Activated T-cell treated with anti-CD3 and anti-CD28 coated beads, Interleukin-2, amount 50 U/mL, for 72 hours (primary cell): Measurements from ENCODE around the gene KCNK4. TPM values are rescaled to one million over a fixed set of nuclear protein-coding genes. Genes with fewer than 3 reads are reported as not detected.
"Not testable (repeated sequence)": the region's sequence is repeated elsewhere in the genome, so short reads cannot be mapped to it uniquely, and the experiment has no call there.

Experiments used
- ATAC-seq, 2 donors: fragments of 150-1000 bp; cut with Tn5 transposase; replicated peaks in 1 of 2; 2 replicates each; pipeline ENCODE4 v1.10.0; 2021; ENCODE audit warnings: moderate library complexity in 2 of 2, mild to moderate bottlenecking in 1 of 2
- DNase-seq, 2 donors: peaks; one replicate each; pipeline ENCODE4 v3.0.0; 2021 to 2022; ENCODE audit warnings: mixed read lengths in 1 of 2
- H3K27ac Mint-ChIP-seq: one replicate; pipeline ENCODE4 v1.8.0; 2022; ENCODE audit warnings: mild to moderate bottlenecking, moderate library complexity, mixed read lengths
- H3K27me3 Mint-ChIP-seq: one replicate; pipeline ENCODE4 v1.8.0; 2022; ENCODE audit warnings: low read depth, mixed read lengths
- H3K36me3 Mint-ChIP-seq, 2 donors: one replicate each; pipeline ENCODE4 v1.8.0; 2022; ENCODE audit warnings: mixed read lengths in 2 of 2, mild to moderate bottlenecking in 1 of 2; ENCODE audit not compliant: insufficient read depth in 2 of 2
- H3K4me1 Mint-ChIP-seq: one replicate; pipeline ENCODE4 v1.8.0; 2022; ENCODE audit warnings: low read depth, mixed read lengths
- H3K4me3 Mint-ChIP-seq, 2 donors: one replicate each; pipeline ENCODE4 v1.8.0; 2022; ENCODE audit warnings: mild to moderate bottlenecking in 2 of 2, mixed read lengths in 2 of 2, moderate library complexity in 2 of 2
- H3K9me3 Mint-ChIP-seq, 2 donors: one replicate each; pipeline ENCODE4 v1.8.0; 2022; ENCODE audit warnings: mixed read lengths in 2 of 2
- total RNA-seq, 2 donors: library from RNA; stranded (reverse); gene quantifications; one replicate each; pipeline ENCODE4 v1.2.3, GENCODE V29; 2022

KCNK4 gene
- total RNA-seq, 2 donors from 2014 or later = 0.35 TPM; not detected in 1

DNA sequence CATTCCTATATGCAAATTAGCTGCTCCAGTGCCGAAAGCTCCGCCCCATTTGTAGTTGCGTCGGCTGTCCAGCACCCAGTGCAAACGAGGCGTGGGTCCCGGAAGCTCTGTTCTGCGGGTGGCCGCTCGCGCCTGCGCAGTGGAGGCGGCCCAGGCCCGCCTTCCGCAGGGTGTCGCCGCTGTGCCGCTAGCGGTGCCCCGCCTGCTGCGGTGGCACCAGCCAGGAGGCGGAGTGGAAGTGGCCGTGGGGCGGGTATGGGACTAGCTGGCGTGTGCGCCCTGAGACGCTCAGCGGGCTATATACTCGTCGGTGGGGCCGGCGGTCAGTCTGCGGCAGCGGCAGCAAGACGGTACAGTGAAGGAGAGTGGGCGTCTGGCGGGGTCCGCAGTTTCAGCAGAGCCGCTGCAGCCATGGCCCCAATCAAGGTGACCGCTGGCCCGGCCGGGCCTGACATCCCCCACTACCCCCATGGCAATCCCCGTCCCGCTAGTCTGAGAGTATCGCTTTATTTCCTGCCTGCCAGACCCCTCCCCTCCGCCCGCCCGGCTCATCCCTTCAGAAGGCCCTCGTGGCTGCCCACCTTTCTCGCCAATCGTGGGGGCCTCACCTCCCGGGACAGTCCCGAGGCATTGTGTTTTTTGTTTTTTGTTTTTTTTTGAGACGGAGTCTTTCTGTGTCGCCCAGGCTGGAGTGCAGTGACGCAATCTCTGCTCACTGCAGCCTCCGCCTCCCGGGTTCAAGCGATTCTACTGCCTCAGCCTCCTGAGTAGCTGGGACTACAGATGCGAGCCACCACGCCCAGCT, 27.1 kb downstream of the KCNK4 start, which contains the start of gene PRDX5:
Gene PRDX5, plus strand, starts transcription at position 161 of the 805 bp plus-strand sequence. Its CDS starts 95 bp downstream, at position 256.
- H3K36me3 Mint-ChIP-seq = peaks cover 9% of the 10 kb centered on the region in 2 donors

DNA sequence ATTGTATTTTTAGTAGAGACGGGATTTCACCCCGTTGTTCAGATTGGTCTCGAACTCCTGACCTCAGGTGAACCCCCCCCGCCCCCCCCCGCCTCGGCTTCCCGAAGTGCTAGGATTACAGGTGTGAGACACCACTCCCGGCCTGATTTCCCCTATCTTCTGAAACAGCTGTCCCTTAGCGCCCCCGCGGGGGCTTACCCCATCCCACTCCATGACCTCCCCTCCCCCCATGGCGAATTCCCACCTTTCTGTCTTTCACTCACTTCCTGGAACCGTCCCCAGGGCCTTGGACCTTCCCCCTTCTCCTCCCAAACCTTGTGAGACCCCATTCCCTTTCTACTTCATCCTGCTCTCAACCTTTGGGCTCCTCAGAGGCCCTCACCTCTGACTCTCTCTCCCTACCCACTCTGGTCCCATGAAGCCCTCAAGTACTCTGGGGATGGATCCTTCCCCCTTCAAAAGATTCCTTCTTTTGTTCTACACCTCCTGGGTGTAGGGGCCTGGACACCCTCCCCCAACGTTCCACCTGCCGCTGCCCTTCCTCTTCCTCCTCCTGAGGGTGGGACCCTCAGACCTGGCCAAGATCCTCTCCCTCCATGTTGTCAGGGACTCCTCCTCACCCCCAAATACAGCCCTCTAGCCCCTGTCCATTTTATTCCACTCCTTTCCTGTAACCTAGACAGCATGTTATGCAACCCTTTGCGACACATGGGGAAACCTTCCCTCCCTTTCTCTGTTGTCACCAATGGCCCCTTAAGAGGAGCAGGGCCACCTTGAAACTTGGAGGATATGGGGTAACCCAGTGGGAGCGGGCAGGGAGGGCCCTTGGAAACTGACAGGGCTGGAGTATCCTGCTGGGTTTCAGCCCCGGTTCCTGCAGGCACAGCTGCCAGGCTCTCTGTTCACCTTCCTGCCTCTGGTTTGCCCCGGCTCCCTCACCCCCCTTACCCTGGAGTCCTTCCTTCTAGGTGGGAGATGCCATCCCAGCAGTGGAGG, 28.0 kb downstream of the KCNK4 start:
- ATAC-seq = no peak
- peak overlapping the region; percentile 98 for H3K27ac Mint-ChIP-seq

More for the DNA sequence above, 27.1 kb downstream of the KCNK4 start, which contains the start of gene PRDX5:
- ATAC-seq (peak; percentile 80 to 81), DNase-seq (peak; percentile 96 to 97)
- Mint-ChIP-seq H3K4me3 (peak within 1 kb of the TSS; percentile 88 to 92), H3K9me3 (no peaks in the 10 kb centered on the region), H3K4me1 (peaks cover 61% of the 10 kb centered on the region), H3K27ac (peak within 1 kb of the TSS; percentile 98), H3K27me3 (no peaks in the 10 kb centered on the region)

GRCh38 chr11:64320556-64320955, 29.5 kb downstream of the KCNK4 start:
- Mint-ChIP-seq H3K4me3 (no peak overlapping the region), H3K4me1 (peaks cover 50% of the 10 kb centered on the region), H3K27ac (peak overlapping the region; percentile 78), H3K9me3 (no peaks in the 10 kb centered on the region), H3K36me3 (peaks cover 9% of the 10 kb centered on the region in 2 donors), H3K27me3 (no peaks in the 10 kb centered on the region)
- ATAC-seq (no peak), DNase-seq (no peak)

More for the DNA sequence above, 28.0 kb downstream of the KCNK4 start:
- no peaks in the 10 kb centered on the region for H3K9me3 Mint-ChIP-seq
- H3K4me3 Mint-ChIP-seq = peak overlapping the region; percentile 88 to 92
- no peak for DNase-seq
- no peaks in the 10 kb centered on the region for H3K27me3 Mint-ChIP-seq
- H3K4me1 Mint-ChIP-seq = peaks cover 59% of the 10 kb centered on the region
- H3K36me3 Mint-ChIP-seq = peaks cover 9% of the 10 kb centered on the region in 2 donors

- Mint-ChIP-seq H3K4me1 (peaks cover 50% of the 10 kb centered on the region), H3K27me3 (no peaks in the 10 kb centered on the region), H3K4me3 (peak overlapping the region in 1 of 2 donors; percentile 5), H3K27ac (no peak overlapping the region), H3K36me3 (peaks cover 9% of the 10 kb centered on the region in 2 donors), H3K9me3 (no peaks in the 10 kb centered on the region)
- DNase-seq = no peak
- ATAC-seq = no peak
Observed at GRCh38 chr11:64321026-64321425, 29.9 kb downstream of the KCNK4 start.

DNA sequence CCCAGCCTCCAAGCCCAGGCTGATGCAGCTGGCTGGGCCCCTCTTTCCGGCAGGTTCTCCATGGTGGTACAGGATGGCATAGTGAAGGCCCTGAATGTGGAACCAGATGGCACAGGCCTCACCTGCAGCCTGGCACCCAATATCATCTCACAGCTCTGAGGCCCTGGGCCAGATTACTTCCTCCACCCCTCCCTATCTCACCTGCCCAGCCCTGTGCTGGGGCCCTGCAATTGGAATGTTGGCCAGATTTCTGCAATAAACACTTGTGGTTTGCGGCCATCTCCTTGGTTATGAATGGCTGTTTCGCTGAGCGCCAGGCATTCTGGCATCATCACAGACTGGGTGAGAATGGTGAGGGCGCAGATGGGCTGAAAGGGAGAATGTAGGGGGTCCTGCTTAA, 30.4 kb downstream of the KCNK4 start:
- Mint-ChIP-seq H3K27ac (no peak overlapping the region), H3K36me3 (peaks cover 9% of the 10 kb centered on the region in 2 donors)
- ATAC-seq = no peak

GRCh38 chr11:64322925-64323260, 31.8 kb downstream of the KCNK4 start:
- DNase-seq = no peak
- ATAC-seq = no peak
- Mint-ChIP-seq H3K27me3 (no peaks in the 10 kb centered on the region), H3K4me3 (no peak overlapping the region), H3K9me3 (no peaks in the 10 kb centered on the region), H3K36me3 (peaks cover 7 to 9% of the 10 kb centered on the region in 2 donors), H3K27ac (no peak overlapping the region), H3K4me1 (peaks cover 35% of the 10 kb centered on the region)

More for the DNA sequence above, 30.4 kb downstream of the KCNK4 start:
- no peaks in the 10 kb centered on the region for H3K27me3 Mint-ChIP-seq
- H3K9me3 Mint-ChIP-seq = no peaks in the 10 kb centered on the region
- H3K4me1 Mint-ChIP-seq = peaks cover 45% of the 10 kb centered on the region
- H3K4me3 Mint-ChIP-seq = no peak overlapping the region
- DNase-seq = no peak

- ATAC-seq (no peak), DNase-seq (no peak)
- Mint-ChIP-seq H3K9me3 (no peaks in the 10 kb centered on the region), H3K4me1 (peaks cover 31% of the 10 kb centered on the region), H3K27me3 (no peaks in the 10 kb centered on the region), H3K4me3 (no peak overlapping the region), H3K27ac (no peak overlapping the region), H3K36me3 (peaks cover 6 to 7% of the 10 kb centered on the region in 2 donors)
Observed at GRCh38 chr11:64323373-64323772, 32.3 kb downstream of the KCNK4 start.

- not testable (repeated sequence) for H3K4me3 Mint-ChIP-seq, H3K27me3 Mint-ChIP-seq, DNase-seq, ATAC-seq, H3K9me3 Mint-ChIP-seq, H3K36me3 Mint-ChIP-seq, H3K27ac Mint-ChIP-seq
- peaks cover 29% of the 10 kb centered on the region for H3K4me1 Mint-ChIP-seq
Observed at GRCh38 chr11:64323984-64324383, 32.9 kb downstream of the KCNK4 start.

- Mint-ChIP-seq H3K4me1 (peaks cover 20% of the 10 kb centered on the region), H3K27me3 (no peaks in the 10 kb centered on the region), H3K4me3 (no peak overlapping the region), H3K27ac (no peak overlapping the region), H3K9me3 (no peaks in the 10 kb centered on the region), H3K36me3 (peaks cover 2% of the 10 kb centered on the region in 2 donors)
- DNase-seq (no peak), ATAC-seq (no peak)
Observed at GRCh38 chr11:64324692-64325469, 33.8 kb downstream of the KCNK4 start.

DNA sequence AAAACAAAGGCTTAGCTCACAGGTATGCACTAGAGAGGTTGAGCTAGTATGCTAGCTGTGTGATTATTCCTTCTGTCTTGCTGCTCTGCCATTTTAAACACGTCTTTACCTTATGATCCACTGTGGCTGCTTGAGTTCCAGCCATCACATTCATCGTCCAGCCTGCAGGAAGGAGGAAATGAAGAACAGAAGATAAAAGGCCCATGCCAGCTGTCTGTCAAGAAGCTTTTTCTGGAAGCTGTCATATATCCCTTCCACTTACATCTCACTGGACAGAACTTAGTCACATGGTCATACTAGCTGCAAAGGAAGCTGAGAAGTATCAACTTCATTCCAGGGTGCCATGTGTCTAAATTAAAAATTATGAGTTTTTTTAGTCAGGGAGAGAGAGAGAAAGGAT, 36.3 kb downstream of the KCNK4 start:
- H3K27ac Mint-ChIP-seq = no peak overlapping the region

GRCh38 chr11:64327993-64328392, 36.9 kb downstream of the KCNK4 start:
- Mint-ChIP-seq H3K36me3 (no peaks in the 10 kb centered on the region), H3K4me3 (no peak overlapping the region), H3K27ac (no peak overlapping the region), H3K27me3 (no peaks in the 10 kb centered on the region), H3K4me1 (peaks cover 10% of the 10 kb centered on the region), H3K9me3 (no peaks in the 10 kb centered on the region)
- ATAC-seq (no peak), DNase-seq (no peak)

More for the DNA sequence above, 36.3 kb downstream of the KCNK4 start:
- Mint-ChIP-seq H3K4me1 (peaks cover 10% of the 10 kb centered on the region), H3K4me3 (no peak overlapping the region), H3K9me3 (no peaks in the 10 kb centered on the region), H3K27me3 (no peaks in the 10 kb centered on the region), H3K36me3 (no peaks in the 10 kb centered on the region)
- ATAC-seq (no peak), DNase-seq (no peak)

GRCh38 chr11:64330888-64331287, 39.8 kb downstream of the KCNK4 start:
- peaks cover 20% of the 10 kb centered on the region for H3K4me1 Mint-ChIP-seq
- no peak overlapping the region for H3K27ac Mint-ChIP-seq
- no peaks in the 10 kb centered on the region for H3K27me3 Mint-ChIP-seq
- no peak for DNase-seq
- no peaks in the 10 kb centered on the region for H3K36me3 Mint-ChIP-seq
- no peak for ATAC-seq
- H3K9me3 Mint-ChIP-seq = no peaks in the 10 kb centered on the region
- H3K4me3 Mint-ChIP-seq = no peak overlapping the region
